H9 (cell line): ENCODE measurements around the gene SLC13A5. TPM values are rescaled to one million over a fixed set of nuclear protein-coding genes. Genes with fewer than 3 reads are reported as not detected.

Experiments
- DNase-seq: peaks from one replicate; pipeline ENCODE4 v3.0.0-alpha.2; 2017
- H2AFZ ChIP-seq: one replicate; pipeline ENCODE4 v1.6.1; 2013; ENCODE audit warnings: mild to moderate bottlenecking, low read length, control low read depth, moderate library complexity
- H2AK5ac ChIP-seq: 2 replicates; pipeline ENCODE4 v1.6.1; 2013; ENCODE audit warnings: low read length, control low read depth, mixed read lengths; ENCODE audit not compliant: insufficient read length
- H2BK120ac ChIP-seq: one replicate; pipeline ENCODE4 v1.6.1; 2013; ENCODE audit warnings: low read depth, mild to moderate bottlenecking, low read length, control low read depth, inconsistent platforms; ENCODE audit not compliant: poor library complexity, severe bottlenecking
- H2BK12ac ChIP-seq: 2 replicates; pipeline ENCODE4 v1.6.1; 2013; ENCODE audit warnings: low read length, control low read depth, mixed read lengths, low read depth; ENCODE audit not compliant: insufficient read length
- H2BK15ac ChIP-seq: 2 replicates; pipeline ENCODE4 v1.6.1; 2013; ENCODE audit warnings: low read depth, low read length, control low read depth
- H2BK20ac ChIP-seq: one replicate; pipeline ENCODE4 v1.6.1; 2013; ENCODE audit warnings: low read depth, mild to moderate bottlenecking, low read length, control low read depth, inconsistent platforms; ENCODE audit not compliant: poor library complexity, severe bottlenecking
- H2BK5ac ChIP-seq: 2 replicates; pipeline ENCODE4 v1.6.1; 2013; ENCODE audit warnings: low read length, control low read depth, mixed read lengths; ENCODE audit not compliant: insufficient read length
- H3K14ac ChIP-seq: 2 replicates; pipeline ENCODE4 v1.6.1; 2013; ENCODE audit warnings: low read length, control low read depth; ENCODE audit not compliant: insufficient read depth
- H3K18ac ChIP-seq: 2 replicates; pipeline ENCODE4 v1.6.1; 2013; ENCODE audit warnings: low read depth, mild to moderate bottlenecking, mixed read lengths, low read length, control low read depth; ENCODE audit not compliant: insufficient read length
- H3K23ac ChIP-seq: 2 replicates; pipeline ENCODE4 v1.6.1; 2013; ENCODE audit warnings: low read length, control low read depth, mixed read lengths, low read depth; ENCODE audit not compliant: insufficient read length
- H3K23me2 ChIP-seq: 2 replicates; pipeline ENCODE4 v1.6.1; 2013; ENCODE audit warnings: low read depth, mild to moderate bottlenecking, mixed read lengths, low read length, control low read depth; ENCODE audit not compliant: insufficient read length, poor library complexity, severe bottlenecking
- H3K27ac ChIP-seq: 2 replicates; pipeline ENCODE4 v1.5.1; 2013; ENCODE audit warnings: low read length, control low read depth, mixed read lengths, low read depth; ENCODE audit not compliant: insufficient read length
- H3K27me3 ChIP-seq: 2 replicates; pipeline ENCODE4 v1.6.1; 2013; ENCODE audit warnings: low read length, control low read depth, inconsistent platforms; ENCODE audit not compliant: insufficient read depth
- H3K4ac ChIP-seq: 2 replicates; pipeline ENCODE4 v1.6.1; 2013; ENCODE audit warnings: low read depth, mild to moderate bottlenecking, control low read depth, inconsistent platforms, low read length, moderate library complexity
- H3K4me1 ChIP-seq: 2 replicates; pipeline ENCODE4 v1.6.1; 2013; ENCODE audit warnings: low read length, control low read depth, inconsistent platforms; ENCODE audit not compliant: insufficient read depth
- H3K4me2 ChIP-seq: 2 replicates; pipeline ENCODE4 v1.6.1; 2013; ENCODE audit warnings: low read length, control low read depth, mixed read lengths; ENCODE audit not compliant: insufficient read length, insufficient read depth
- H3K56ac ChIP-seq: 2 replicates; pipeline ENCODE4 v1.6.1; 2013; ENCODE audit warnings: low read depth, mild to moderate bottlenecking, mixed read lengths, low read length, control low read depth; ENCODE audit not compliant: insufficient read length
- H3K79me1 ChIP-seq: 2 replicates; pipeline ENCODE4 v1.6.1; 2013; ENCODE audit warnings: low read depth, mild to moderate bottlenecking, moderate library complexity, low read length, control low read depth, inconsistent platforms; ENCODE audit not compliant: insufficient read depth, poor library complexity, severe bottlenecking
- H3K79me2 ChIP-seq: 2 replicates; pipeline ENCODE4 v1.6.1; 2013; ENCODE audit warnings: low read length, control low read depth, inconsistent platforms; ENCODE audit not compliant: insufficient read depth
- H3K9ac ChIP-seq: 2 replicates; pipeline ENCODE4 v1.6.1; 2013; ENCODE audit warnings: low read length, control low read depth, mixed read lengths; ENCODE audit not compliant: insufficient read length; ENCODE audit errors: extremely low read depth
- H3K9me3 ChIP-seq: one replicate; pipeline ENCODE4 v1.6.1; 2013; ENCODE audit warnings: low read depth, low read length, inconsistent platforms; ENCODE audit not compliant: control insufficient read depth
- H3T11ph ChIP-seq: one replicate; pipeline ENCODE4 v1.6.1; 2013; ENCODE audit warnings: mild to moderate bottlenecking, low read length, control low read depth, inconsistent platforms
- H4K20me1 ChIP-seq: one replicate; pipeline ENCODE4 v1.6.1; 2013; ENCODE audit not compliant: control insufficient read depth, insufficient read length, insufficient read depth
- H4K5ac ChIP-seq: 2 replicates; pipeline ENCODE4 v1.6.1; 2013; ENCODE audit warnings: low read depth, mild to moderate bottlenecking, mixed read lengths, low read length, control low read depth; ENCODE audit not compliant: insufficient read length
- H4K8ac ChIP-seq: replicated peaks from 2 replicates; pipeline ENCODE4 v1.6.1; 2013; ENCODE audit warnings: low read length, control low read depth, mixed read lengths, low read depth; ENCODE audit not compliant: insufficient read length
- H4K91ac ChIP-seq: 2 replicates; pipeline ENCODE4 v1.6.1; 2013; ENCODE audit warnings: low read depth, mild to moderate bottlenecking, moderate library complexity, mixed read lengths, low read length, control low read depth; ENCODE audit not compliant: insufficient read length
- H3K27ac Mint-ChIP-seq, 3 experiments: 2 replicates in 2 of 3; 3 replicates in 1 of 3; pipeline ENCODE4 v1.8.0; 2020 to 2021; ENCODE audit warnings: mixed read lengths in 3 of 3, mild to moderate bottlenecking in 1 of 3, moderate library complexity in 1 of 3
- H3K27me3 Mint-ChIP-seq: 2 replicates; pipeline ENCODE4 v1.8.0; 2021; ENCODE audit warnings: low read depth, mild to moderate bottlenecking, moderate library complexity, mixed read lengths
- H3K36me3 Mint-ChIP-seq, 3 experiments: 2 replicates in 2 of 3; 3 replicates in 1 of 3; pipeline ENCODE4 v1.8.0; 2020 to 2021; ENCODE audit warnings: low read depth in 3 of 3, mixed read lengths in 3 of 3; ENCODE audit not compliant: insufficient read depth in 1 of 3
- H3K4me1 Mint-ChIP-seq, 2 experiments: 2 replicates each; pipeline ENCODE4 v1.8.0; 2020; ENCODE audit warnings: mixed read lengths in 2 of 2
- H3K4me3 Mint-ChIP-seq, 2 experiments: 2 replicates in 1 of 2; 3 replicates in 1 of 2; pipeline ENCODE4 v1.8.0; 2020 to 2021; ENCODE audit warnings: mild to moderate bottlenecking in 2 of 2, mixed read lengths in 2 of 2, moderate library complexity in 1 of 2
- H3K9me3 Mint-ChIP-seq, 2 experiments: 2 replicates in 1 of 2; 3 replicates in 1 of 2; pipeline ENCODE4 v1.8.0; 2020; ENCODE audit warnings: mild to moderate bottlenecking in 2 of 2, mixed read lengths in 2 of 2, moderate library complexity in 1 of 2
- CTCF ChIP-seq: fragments of 200-600 bp; sonication (generic); conservative IDR thresholded peaks from 3 replicates; pipeline ENCODE4 v1.8.0; 2021; ENCODE audit warnings: antibody characterized with exemption, mild to moderate bottlenecking
- WGBS: extraction: QIAGEN DNeasy Blood & Tissue Kit; methylation state at CpG from one replicate; pipeline ENCODE4 v1.1.7; 2013; ENCODE audit warnings: missing lambda C conversion rate, low lambda C conversion rate, mixed read lengths; ENCODE audit not compliant: insufficient read length; ENCODE audit errors: extremely low coverage; 5-methylcytosine and 5-hydroxymethylcytosine counted together
- total RNA-seq: library from RNA; stranded (reverse); gene quantifications from 2 replicates; pipeline ENCODE4 v1.2.1, GENCODE V29; 2021

Gene SLC13A5
- total RNA-seq, 1 experiment from 2014 or later = 1.6 TPM

GRCh38 chr17:6710317-6710716, 2.9 kb downstream of the SLC13A5 start:
- Histone ChIP-seq H4K8ac (no peak overlapping the region), H3K9me3 (no peaks in the 10 kb centered on the region), H2BK12ac (no peak overlapping the region), H3K27me3 (peaks cover 9% of the 10 kb centered on the region; the same call in 1 of the 2 replicates), H3K14ac (no peak overlapping the region), H3K4ac (no peak overlapping the region), H3K79me1 (no peaks in the 10 kb centered on the region), H3K27ac (no peak overlapping the region), H3K18ac (no peak overlapping the region), H2BK20ac (no peak overlapping the region), H3K56ac (no peak overlapping the region), H2AFZ (no peak overlapping the region), H4K20me1 (no peaks in the 10 kb centered on the region), H2BK5ac (no peak overlapping the region), H3K23me2 (peaks cover 12% of the 10 kb centered on the region), H3K23ac (no peak overlapping the region), H3K4me1 (0 out of 2 replicates have a peak, but pooled peaks cover 2% of the 10 kb centered on the region), H4K91ac (no peak overlapping the region), H3T11ph (no peak overlapping the region), H3K79me2 (no peaks in the 10 kb centered on the region), H3K9ac (no peak overlapping the region), H2BK120ac (no peak overlapping the region), H3K4me2 (no peak overlapping the region), H4K5ac (no peak overlapping the region), H2BK15ac (no peak overlapping the region), H2AK5ac (no peak overlapping the region)
- Mint-ChIP-seq H3K27ac (no peak overlapping the region), H3K27me3 (peaks cover 47% of the 10 kb centered on the region), H3K9me3 (peaks cover under 1 to 10% of the 10 kb centered on the region in 2 experiments), H3K36me3 (no peaks in the 10 kb centered on the region; a peak in 1 of 7 replicates), H3K4me3 (no peak overlapping the region), H3K4me1 (peaks cover 16 to 24% of the 10 kb centered on the region in 2 experiments)
- no peak for TF ChIP-seq CTCF
- no CpG with 5 or more reads among the region's 11 CpGs for WGBS
- no peak for DNase-seq
